Fibroblast of skin of right quadriceps (primary cell): ENCODE measurements around the gene RPS3A.
"Not testable (repeated sequence)": the region's sequence is repeated elsewhere in the genome, so short reads cannot be mapped to it uniquely, and the experiment has no call there.

Source experiments
- DNase-seq: peaks from one replicate; pipeline ENCODE4 v3.0.0-alpha.2; 2013

Gene RPS3A

GRCh38 chr4:151099229-151099975 is at the start of gene RPS3A:
Gene RPS3A, plus strand, starts transcription at chr4:151099628. Its CDS starts 25 bp downstream, at chr4:151099653.
- peak; percentile 98 for DNase-seq

DNA sequence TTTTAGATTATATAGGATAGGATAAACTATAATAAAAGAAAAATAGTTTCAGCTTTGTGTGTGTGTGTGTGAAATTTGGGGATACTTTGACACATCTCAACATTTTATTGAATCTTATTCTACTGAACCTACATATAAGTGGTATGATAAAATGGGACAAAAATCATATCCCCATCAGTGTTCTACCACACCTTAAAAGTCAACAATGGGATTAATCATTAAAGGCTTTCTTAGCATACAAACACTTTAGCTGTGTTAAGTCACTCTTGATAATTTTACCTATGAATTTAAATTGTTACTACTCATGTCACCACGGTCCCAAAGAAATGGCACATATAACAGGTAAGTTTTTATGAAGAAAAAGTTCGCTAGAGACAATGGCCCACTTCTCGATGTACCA is 46.6 kb upstream of the RPS3A start:
- no peak for DNase-seq

- DNase-seq, result no peak
Observed at GRCh38 chr4:151055539-151055938, 43.9 kb upstream of the RPS3A start.

GRCh38 chr4:151063143-151063542 is 36.3 kb upstream of the RPS3A start:
- not testable (repeated sequence) for DNase-seq

- peak; percentile 30 for DNase-seq
Observed at GRCh38 chr4:151067316-151067970, 32.0 kb upstream of the RPS3A start.

DNA sequence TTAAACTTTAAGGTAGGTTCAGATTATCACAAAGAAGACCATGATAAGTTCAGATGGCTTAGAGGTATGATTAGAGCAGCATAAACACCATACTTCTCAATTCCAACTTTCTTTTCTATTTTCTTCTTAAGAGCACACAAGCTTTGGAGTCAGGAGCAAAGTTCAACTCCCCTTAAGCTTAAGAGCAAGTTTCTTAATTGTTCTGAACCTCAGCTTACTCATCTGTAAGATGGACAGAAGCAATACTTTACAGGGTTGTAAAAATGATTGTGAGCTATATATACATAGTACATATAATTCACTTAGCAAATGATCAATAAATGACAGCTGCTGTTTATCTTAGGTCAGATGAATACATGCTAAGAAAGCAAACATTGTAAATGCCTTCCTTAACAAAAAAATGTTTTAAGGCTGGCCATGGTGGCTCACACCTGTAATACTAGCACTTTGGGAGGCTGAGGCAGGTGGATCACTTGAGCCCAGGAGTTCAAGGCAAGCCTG is 25.0 kb upstream of the RPS3A start:
- DNase-seq, result no peak

- not testable (repeated sequence) for DNase-seq
Observed at GRCh38 chr4:151077978-151078377, 21.4 kb upstream of the RPS3A start.

DNA sequence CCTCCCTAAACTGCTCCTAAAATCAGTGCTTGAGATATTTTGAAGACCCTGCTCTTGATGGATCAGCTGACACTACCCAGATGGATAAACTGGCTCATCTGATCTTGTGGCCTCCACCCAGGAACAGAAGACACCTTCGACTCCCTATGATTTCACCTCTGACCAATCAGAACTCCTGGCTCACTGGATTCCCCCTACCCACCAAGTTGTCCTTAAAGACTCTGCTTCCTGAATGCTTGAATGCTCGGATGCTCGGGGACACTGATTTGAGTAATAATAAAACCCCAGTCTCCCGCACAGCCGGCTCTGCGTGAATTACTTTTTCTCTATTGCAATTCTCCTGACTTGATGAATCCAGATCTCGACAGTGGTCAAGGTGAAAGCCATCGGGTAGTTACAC is 12.0 kb upstream of the RPS3A start:
- no peak for DNase-seq

DNA sequence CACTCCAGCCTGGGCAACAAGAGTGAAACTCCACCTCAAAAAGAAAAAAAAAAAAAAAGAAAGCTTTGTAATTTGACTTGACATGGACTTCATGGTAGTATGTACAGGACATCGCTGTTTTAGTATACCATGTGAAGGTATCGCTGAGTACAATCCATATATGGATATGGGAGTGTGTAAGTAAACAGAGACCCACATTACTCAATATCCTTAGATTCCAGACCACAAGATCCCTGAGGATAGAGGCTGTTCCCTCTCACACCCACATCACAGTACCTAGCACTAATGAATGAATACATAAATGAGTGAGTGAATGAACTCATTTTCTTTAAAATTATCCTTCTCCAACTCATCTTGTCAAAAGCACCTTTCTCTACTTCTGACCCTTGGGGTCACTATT is 8.4 kb upstream of the RPS3A start:
- DNase-seq, result no peak

- no peak for DNase-seq
Observed at GRCh38 chr4:151092488-151092887, 6.9 kb upstream of the RPS3A start.

GRCh38 chr4:151093203-151093602 is 6.2 kb upstream of the RPS3A start:
- no peak for DNase-seq

GRCh38 chr4:151094290-151094751 is 5.1 kb upstream of the RPS3A start:
- DNase-seq, result no peak

GRCh38 chr4:151095142-151095541 is 4.3 kb upstream of the RPS3A start:
- DNase-seq, result no peak

- no peak for DNase-seq
Observed at GRCh38 chr4:151097759-151098158, 1.7 kb upstream of the RPS3A start.

DNA sequence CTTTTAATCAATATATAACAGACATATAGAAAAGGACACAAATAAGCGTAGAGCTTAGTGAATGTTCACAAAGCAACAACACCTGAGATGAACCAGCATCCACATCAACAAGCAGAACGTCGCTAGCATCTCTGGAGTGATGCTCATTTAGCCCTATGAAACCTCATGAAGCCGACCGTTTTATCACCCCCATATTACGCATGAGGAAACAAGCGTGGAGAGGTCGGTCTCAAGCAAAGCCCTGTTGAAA is 524 bp upstream of the RPS3A start:
- DNase-seq, result no peak

- peak; percentile 22 for DNase-seq
Observed at GRCh38 chr4:151099976-151100417, 569 bp downstream of the RPS3A start.

DNA sequence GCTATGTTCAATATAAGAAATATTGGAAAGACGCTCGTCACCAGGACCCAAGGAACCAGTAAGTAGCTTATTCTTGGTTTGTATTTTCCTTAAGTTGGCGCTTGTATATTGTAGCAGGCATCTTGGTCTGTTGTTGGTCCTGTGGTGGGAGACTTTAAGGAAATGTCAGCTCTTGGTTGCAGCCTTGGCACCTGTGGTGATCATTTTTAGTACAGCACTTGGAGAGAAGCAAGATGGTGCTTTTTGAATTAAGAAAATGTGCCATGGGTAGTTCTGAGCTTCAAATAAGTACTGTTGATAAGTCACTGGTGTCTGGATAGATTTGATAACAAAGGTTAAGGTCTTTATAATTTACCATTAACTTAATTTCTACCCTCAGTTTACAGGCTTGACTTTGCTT is 1.1 kb downstream of the RPS3A start:
- no peak for DNase-seq

GRCh38 chr4:151103758-151104157 is 4.3 kb downstream of the RPS3A start:
- DNase-seq, result no peak

- no peak for DNase-seq
Observed at GRCh38 chr4:151104621-151105020, 5.2 kb downstream of the RPS3A start.

GRCh38 chr4:151105454-151106032 is 6.1 kb downstream of the RPS3A start:
- no peak for DNase-seq

DNA sequence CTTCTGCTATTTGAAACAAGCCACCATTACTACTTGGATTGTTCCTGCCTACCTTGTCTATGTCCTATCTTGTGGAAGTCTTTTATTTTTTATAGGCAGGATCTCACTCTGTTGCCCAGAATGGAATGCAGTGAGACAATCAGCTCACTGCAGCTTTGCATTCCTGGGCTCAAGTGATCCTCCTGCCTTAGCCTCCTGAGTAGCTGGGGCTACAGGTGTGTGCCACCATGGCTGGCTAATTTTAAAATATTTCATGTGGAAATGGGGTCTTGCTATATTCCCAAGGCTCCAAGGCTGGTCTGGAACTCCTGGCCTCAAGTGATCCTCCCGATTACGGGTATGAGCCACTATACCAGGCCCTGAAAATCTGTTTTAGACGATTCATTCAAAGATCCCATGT is 7.6 kb downstream of the RPS3A start:
- DNase-seq, result no peak

- DNase-seq, result no peak
Observed at GRCh38 chr4:151110236-151110635, 10.8 kb downstream of the RPS3A start.

DNA sequence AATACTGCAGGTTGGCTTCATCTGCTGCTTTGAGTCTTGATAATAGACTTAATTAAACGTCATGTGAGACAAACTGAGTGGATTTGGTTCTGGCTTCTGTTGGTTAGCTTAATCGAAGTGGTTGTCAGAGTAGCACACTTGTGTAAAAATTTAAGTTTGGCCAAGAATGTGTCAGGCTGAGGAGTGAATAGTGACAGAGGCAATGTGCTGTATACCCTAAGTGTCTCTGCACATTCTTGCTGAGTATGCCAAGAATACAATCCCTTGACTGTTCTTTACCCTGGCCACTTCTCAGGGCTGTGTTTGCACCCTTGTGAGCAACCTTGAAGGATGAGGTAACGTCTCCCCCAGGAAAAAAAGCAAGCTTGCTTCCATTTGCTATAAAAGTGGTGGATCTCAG is 14.9 kb downstream of the RPS3A start:
- DNase-seq, result no peak

GRCh38 chr4:151114986-151115385 is 15.6 kb downstream of the RPS3A start:
- peak; percentile 19 for DNase-seq
